ENCODE measurements around the gene RTN4RL1.

The RTN4RL1 gene

GRCh38 chr17:1914661-1915083, 110.5 kb downstream of the RTN4RL1 start:
- Histone ChIP-seq H2BK12ac (ENCODE audit: low read length in 2 of 2) (no peak overlapping the region), H3K9ac (ENCODE audit: low read length) (no peak overlapping the region), H2BK120ac (ENCODE audit: low read depth, low read length) (no peak overlapping the region), H3K79me1 (replicated peaks; ENCODE audit: low read length, poor library complexity, severe bottlenecking) (no peaks in the 10 kb centered on the region), H2AK5ac (ENCODE audit: low read length, severe bottlenecking) (no peak overlapping the region), H3K4me3 (ENCODE audit: insufficient read depth in 1 of 2, low read depth in 1 of 2, low read length in 2 of 2) (no peak overlapping the region), H4K8ac (ENCODE audit: low read length) (no peak overlapping the region), H3K27me3 (ENCODE audit: control insufficient read depth in 1 of 2, insufficient read depth in 1 of 2, low read length in 2 of 2) (peaks cover 72 to 79% of the 10 kb centered on the region in 2 experiments), H3K4me2 (ENCODE audit: low read length, poor library complexity, severe bottlenecking) (no peak overlapping the region), H3K9me3 (ENCODE audit: control insufficient read depth, low read length) (no peaks in the 10 kb centered on the region), H3K4me1 (ENCODE audit: control insufficient read depth, insufficient read depth, low read depth, low read length) (peaks cover 2% of the 10 kb centered on the region), H3K23ac (ENCODE audit: low read length in 2 of 2) (no peak overlapping the region), H3K14ac (ENCODE audit: low read length in 2 of 2) (no peak overlapping the region), H3K36me3 (ENCODE audit: control insufficient read depth in 1 of 2, insufficient read depth in 2 of 2, low read depth in 1 of 2, low read length in 2 of 2) (no peaks in the 10 kb centered on the region), H2BK15ac (ENCODE audit: low read depth, poor library complexity, severe bottlenecking) (no peak overlapping the region), H3K27ac (ENCODE audit: low read length, poor library complexity, severe bottlenecking) (no peak overlapping the region), H3K18ac (ENCODE audit: low read depth in 1 of 2, low read length in 2 of 2) (no peak overlapping the region), H2AFZ (ENCODE audit: low read depth, low read length) (no peak overlapping the region), H4K91ac (ENCODE audit: low read length) (no peak overlapping the region), H3K4ac (ENCODE audit: low read depth in 1 of 2, low read length in 2 of 2) (no peak overlapping the region), H2BK5ac (ENCODE audit: low read depth, low read length, poor library complexity, severe bottlenecking) (no peak overlapping the region)
- DNase-seq = no peak
- WGBS = 27% methylated on average over 7 of the region's 8 CpGs

GRCh38 chr17:1913702-1914101, 111.4 kb downstream of the RTN4RL1 start:
- Histone ChIP-seq H4K91ac (ENCODE audit: low read length) (no peak overlapping the region), H3K27ac (ENCODE audit: low read length, poor library complexity, severe bottlenecking) (no peak overlapping the region)

GRCh38 chr17:1912146-1912545, 113.0 kb downstream of the RTN4RL1 start:
- Histone ChIP-seq H3K9me3 (ENCODE audit: control insufficient read depth, low read length) (no peaks in the 10 kb centered on the region), H3K18ac (ENCODE audit: low read depth in 1 of 2, low read length in 2 of 2) (no peak overlapping the region), H2AFZ (ENCODE audit: low read depth, low read length) (no peak overlapping the region), H4K91ac (ENCODE audit: low read length) (no peak overlapping the region), H2BK120ac (ENCODE audit: low read depth, low read length) (no peak overlapping the region), H3K23ac (ENCODE audit: low read length in 2 of 2) (no peak overlapping the region), H2BK15ac (ENCODE audit: low read depth, poor library complexity, severe bottlenecking) (no peak overlapping the region), H2AK5ac (ENCODE audit: low read length, severe bottlenecking) (no peak overlapping the region), H3K36me3 (ENCODE audit: control insufficient read depth in 1 of 2, insufficient read depth in 2 of 2, low read depth in 1 of 2, low read length in 2 of 2) (no peaks in the 10 kb centered on the region), H4K8ac (ENCODE audit: low read length) (no peak overlapping the region), H3K4ac (ENCODE audit: low read depth in 1 of 2, low read length in 2 of 2) (no peak overlapping the region), H3K14ac (ENCODE audit: low read length in 2 of 2) (no peak overlapping the region), H3K4me1 (ENCODE audit: control insufficient read depth, insufficient read depth, low read depth, low read length) (peaks cover 7% of the 10 kb centered on the region), H2BK12ac (ENCODE audit: low read length in 2 of 2) (no peak overlapping the region), H3K79me1 (replicated peaks; ENCODE audit: low read length, poor library complexity, severe bottlenecking) (no peaks in the 10 kb centered on the region), H3K27ac (ENCODE audit: low read length, poor library complexity, severe bottlenecking) (no peak overlapping the region), H2BK5ac (ENCODE audit: low read depth, low read length, poor library complexity, severe bottlenecking) (no peak overlapping the region), H3K9ac (ENCODE audit: low read length) (no peak overlapping the region), H3K4me3 (ENCODE audit: insufficient read depth in 1 of 2, low read depth in 1 of 2, low read length in 2 of 2) (no peak overlapping the region), H3K4me2 (ENCODE audit: low read length, poor library complexity, severe bottlenecking) (no peak overlapping the region), H3K27me3 (ENCODE audit: control insufficient read depth in 1 of 2, insufficient read depth in 1 of 2, low read length in 2 of 2) (peaks cover 78 to 93% of the 10 kb centered on the region in 2 experiments)
- 66% methylated on average over 7 of the region's 7 CpGs for WGBS
- no peak for DNase-seq

More at GRCh38 chr17:1913702-1914101, 111.4 kb downstream of the RTN4RL1 start:
- WGBS = 95% methylated on average over 14 of the region's 14 CpGs
- H3K4me3 ChIP-seq (ENCODE audit: insufficient read depth in 1 of 2, low read depth in 1 of 2, low read length in 2 of 2) = no peak overlapping the region
- H4K8ac ChIP-seq (ENCODE audit: low read length) = no peak overlapping the region
- H2AFZ ChIP-seq (ENCODE audit: low read depth, low read length) = no peak overlapping the region
- peaks cover 70 to 84% of the 10 kb centered on the region in 2 experiments for H3K27me3 ChIP-seq (ENCODE audit: control insufficient read depth in 1 of 2, insufficient read depth in 1 of 2, low read length in 2 of 2)
- H2BK120ac ChIP-seq (ENCODE audit: low read depth, low read length) = no peak overlapping the region
- H2AK5ac ChIP-seq (ENCODE audit: low read length, severe bottlenecking) = no peak overlapping the region
- H3K36me3 ChIP-seq (ENCODE audit: control insufficient read depth in 1 of 2, insufficient read depth in 2 of 2, low read depth in 1 of 2, low read length in 2 of 2) = no peaks in the 10 kb centered on the region
- H2BK15ac ChIP-seq (ENCODE audit: low read depth, poor library complexity, severe bottlenecking) = no peak overlapping the region
- no peak overlapping the region for H3K23ac ChIP-seq (ENCODE audit: low read length in 2 of 2)
- no peak overlapping the region for H3K4me2 ChIP-seq (ENCODE audit: low read length, poor library complexity, severe bottlenecking)
- DNase-seq = no peak
- no peak overlapping the region for H3K4ac ChIP-seq (ENCODE audit: low read depth in 1 of 2, low read length in 2 of 2)
- H3K9ac ChIP-seq (ENCODE audit: low read length) = no peak overlapping the region
- no peak overlapping the region for H2BK5ac ChIP-seq (ENCODE audit: low read depth, low read length, poor library complexity, severe bottlenecking)
- H3K4me1 ChIP-seq (ENCODE audit: control insufficient read depth, insufficient read depth, low read depth, low read length) = no peaks in the 10 kb centered on the region
- H2BK12ac ChIP-seq (ENCODE audit: low read length in 2 of 2) = no peak overlapping the region
- H3K9me3 ChIP-seq (ENCODE audit: control insufficient read depth, low read length) = no peaks in the 10 kb centered on the region
- H3K79me1 ChIP-seq (replicated peaks; ENCODE audit: low read length, poor library complexity, severe bottlenecking) = no peaks in the 10 kb centered on the region
- no peak overlapping the region for H3K18ac ChIP-seq (ENCODE audit: low read depth in 1 of 2, low read length in 2 of 2)
- no peak overlapping the region for H3K14ac ChIP-seq (ENCODE audit: low read length in 2 of 2)

GRCh38 chr17:1909985-1910384, 115.1 kb downstream of the RTN4RL1 start:
- Histone ChIP-seq H3K4ac (ENCODE audit: low read depth in 1 of 2, low read length in 2 of 2) (no peak overlapping the region), H3K9me3 (ENCODE audit: control insufficient read depth, low read length) (no peaks in the 10 kb centered on the region), H4K91ac (ENCODE audit: low read length) (no peak overlapping the region), H3K4me3 (ENCODE audit: insufficient read depth in 1 of 2, low read depth in 1 of 2, low read length in 2 of 2) (no peak overlapping the region), H3K23ac (ENCODE audit: low read length in 2 of 2) (no peak overlapping the region), H3K27me3 (ENCODE audit: control insufficient read depth in 1 of 2, insufficient read depth in 1 of 2, low read length in 2 of 2) (peaks cover 79 to 92% of the 10 kb centered on the region in 2 experiments), H3K36me3 (ENCODE audit: control insufficient read depth in 1 of 2, insufficient read depth in 2 of 2, low read depth in 1 of 2, low read length in 2 of 2) (no peaks in the 10 kb centered on the region), H3K4me1 (ENCODE audit: control insufficient read depth, insufficient read depth, low read depth, low read length) (peaks cover 7% of the 10 kb centered on the region), H2BK15ac (ENCODE audit: low read depth, poor library complexity, severe bottlenecking) (no peak overlapping the region), H2BK120ac (ENCODE audit: low read depth, low read length) (no peak overlapping the region), H2AFZ (ENCODE audit: low read depth, low read length) (no peak overlapping the region), H3K4me2 (ENCODE audit: low read length, poor library complexity, severe bottlenecking) (no peak overlapping the region), H2AK5ac (ENCODE audit: low read length, severe bottlenecking) (no peak overlapping the region), H3K79me1 (replicated peaks; ENCODE audit: low read length, poor library complexity, severe bottlenecking) (no peaks in the 10 kb centered on the region), H2BK12ac (ENCODE audit: low read length in 2 of 2) (no peak overlapping the region), H3K18ac (ENCODE audit: low read depth in 1 of 2, low read length in 2 of 2) (no peak overlapping the region), H4K8ac (ENCODE audit: low read length) (no peak overlapping the region), H3K27ac (ENCODE audit: low read length, poor library complexity, severe bottlenecking) (no peak overlapping the region), H3K14ac (ENCODE audit: low read length in 2 of 2) (no peak overlapping the region), H2BK5ac (ENCODE audit: low read depth, low read length, poor library complexity, severe bottlenecking) (no peak overlapping the region), H3K9ac (ENCODE audit: low read length) (no peak overlapping the region)
- DNase-seq = no peak
- 84% methylated on average over 3 of the region's 3 CpGs for WGBS

Measured in mesenchymal stem cell (in vitro differentiated cells and primary cell).